CD4-positive, alpha-beta memory T cell (primary cell): Measurements from ENCODE around the gene TTC34. TPM values are rescaled to one million over a fixed set of nuclear protein-coding genes. Genes with fewer than 3 reads are reported as not detected.

Experiments
- CTCF ChIA-PET: fragments of 350-600 bp; sonication (Branson Sonifier 250); formaldehyde crosslinking; loops from one replicate; lab custom pipeline; 2021; ENCODE audit warnings: inconsistent platforms; ENCODE audit not compliant: partially characterized antibody; lab: Charles Lee
- POLR2A ChIA-PET: fragments of 350-600 bp; sonication (Branson Sonifier 250); formaldehyde crosslinking; loops from one replicate; lab custom pipeline; 2021; ENCODE audit not compliant: partially characterized antibody; lab: Charles Lee
- DNase-seq, 5 donors: peaks; one replicate each; pipeline versions ENCODE4 v3.0.0 to v3.0.0-alpha.2; 2020 to 2022; ENCODE audit warnings: mixed read lengths in 1 of 5
- H3K27ac ChIP-seq: one replicate; pipeline ENCODE4 v1.7.0; 2013; ENCODE audit warnings: low read depth, low read length
- H3K27me3 ChIP-seq: 2 replicates; pipeline ENCODE4 v1.7.0; 2013; ENCODE audit warnings: mild to moderate bottlenecking, low read length, moderate library complexity; ENCODE audit not compliant: insufficient read depth
- H3K36me3 ChIP-seq: 2 replicates; pipeline ENCODE4 v1.7.0; 2013; ENCODE audit warnings: mild to moderate bottlenecking, low read length, moderate library complexity; ENCODE audit not compliant: insufficient read depth
- H3K4me1 ChIP-seq: 2 replicates; pipeline ENCODE4 v1.7.0; 2013; ENCODE audit warnings: mild to moderate bottlenecking, low read length, moderate library complexity; ENCODE audit not compliant: insufficient read depth
- H3K4me3 ChIP-seq, 2 donors: one replicate each; pipeline ENCODE4 v1.7.0; 2013; ENCODE audit warnings: low read length in 2 of 2, mild to moderate bottlenecking in 1 of 2
- H3K9me3 ChIP-seq, 2 donors: one replicate each; pipeline ENCODE4 v1.7.0; 2013; ENCODE audit warnings: low read length in 2 of 2, control low read depth in 1 of 2; ENCODE audit not compliant: control insufficient read depth in 1 of 2
- H3K27ac Mint-ChIP-seq, 7 donors: one replicate each; pipeline ENCODE4 v1.8.0; 2020 to 2021; ENCODE audit warnings: mixed read lengths in 7 of 7, mild to moderate bottlenecking in 6 of 7, inconsistent platforms in 3 of 7, moderate library complexity in 3 of 7
- H3K27me3 Mint-ChIP-seq, 2 donors: one replicate each; pipeline ENCODE4 v1.8.0; 2020 to 2021; ENCODE audit warnings: mixed read lengths in 2 of 2
- H3K36me3 Mint-ChIP-seq, 2 donors: one replicate each; pipeline ENCODE4 v1.8.0; 2020 to 2021; ENCODE audit warnings: mixed read lengths in 2 of 2, inconsistent platforms in 1 of 2, mild to moderate bottlenecking in 1 of 2
- H3K4me1 Mint-ChIP-seq, 4 donors: one replicate each; pipeline ENCODE4 v1.8.0; 2020 to 2021; ENCODE audit warnings: mixed read lengths in 4 of 4, mild to moderate bottlenecking in 1 of 4
- H3K4me3 Mint-ChIP-seq, 8 donors: one replicate each; pipeline ENCODE4 v1.8.0; 2020 to 2021; ENCODE audit warnings: mixed read lengths in 8 of 8, mild to moderate bottlenecking in 7 of 8, moderate library complexity in 6 of 8, inconsistent platforms in 3 of 8
- H3K9me3 Mint-ChIP-seq, 8 donors: one replicate each; pipeline ENCODE4 v1.8.0; 2020 to 2021; ENCODE audit warnings: mixed read lengths in 8 of 8, mild to moderate bottlenecking in 5 of 8, inconsistent platforms in 3 of 8, moderate library complexity in 1 of 8
- intact Hi-C: fragments of 100-400 bp; cut with micrococcal nuclease; formaldehyde crosslinking; loops from one replicate; pipeline ENCODE4 v1.15.1; 2023
- polyA plus RNA-seq, 2 donors: library from polyadenylated mRNA; unstranded; fragments of 300-500 nt; fragmentation: Illumina TruSeq; gene quantifications; one replicate each; pipeline ENCODE4 v1.2.3, GENCODE V29; 2021
- total RNA-seq, 2 experiments: library from RNA; stranded (reverse); gene quantifications; one replicate each; pipeline ENCODE4 v1.2.3, GENCODE V29; 2021

The TTC34 gene
- total and polyA plus RNA-seq, 4 experiments from 2014 or later = 0.06 to 4.9 (median 4.8) TPM; not detected in 1

GRCh38 chr1:2821373-2821955, 20.0 kb upstream of the TTC34 start:
- Mint-ChIP-seq H3K36me3 (no peaks in the 10 kb centered on the region), H3K4me3 (no peak overlapping the region), H3K27me3 (peaks cover 1 to 11% of the 10 kb centered on the region in 2 donors), H3K9me3 (peaks cover 0 to 2% (median 0%) of the 10 kb centered on the region in 8 donors), H3K4me1 (no peaks in the 10 kb centered on the region), H3K27ac (no peak overlapping the region)
- no peak for DNase-seq
- H3K27ac ChIP-seq = no peak overlapping the region
- no peaks in the 10 kb centered on the region for H3K27me3 ChIP-seq
- H3K9me3 ChIP-seq = no peaks in the 10 kb centered on the region
- CTCF ChIA-PET = interaction anchor here (1.3 to 1.9 kb wide), 3 partner anchors 16 to 100 kb away, joined by 4 to 7 read pairs (median 5); no protein-coding TSS in a partner anchor
- POLR2A ChIA-PET = no interaction called here
- no peaks in the 10 kb centered on the region for H3K4me1 ChIP-seq
- intact Hi-C loops = loop anchor here (5.0 kb wide), 1 partner anchor 601 kb away; no protein-coding TSS in a partner anchor
- H3K4me3 ChIP-seq = no peak overlapping the region
- no peaks in the 10 kb centered on the region for H3K36me3 ChIP-seq

- Mint-ChIP-seq H3K4me1 (no peaks in the 10 kb centered on the region), H3K36me3 (no peaks in the 10 kb centered on the region), H3K27ac (no peak overlapping the region), H3K4me3 (no peak overlapping the region), H3K27me3 (peaks cover 1 to 11% of the 10 kb centered on the region in 2 donors), H3K9me3 (peaks cover 0 to 2% (median 0%) of the 10 kb centered on the region in 8 donors)
- no peaks in the 10 kb centered on the region for H3K27me3 ChIP-seq
- CTCF ChIA-PET = interaction anchor here (1.9 kb wide), 1 partner anchor 20 kb away, joined by 7 read pairs; no protein-coding TSS in a partner anchor
- no peak overlapping the region for H3K4me3 ChIP-seq
- DNase-seq = no peak
- POLR2A ChIA-PET = no interaction called here
- intact Hi-C loops = loop anchor here (5.0 kb wide), 1 partner anchor 601 kb away; no protein-coding TSS in a partner anchor
- H3K9me3 ChIP-seq = no peaks in the 10 kb centered on the region
- no peaks in the 10 kb centered on the region for H3K4me1 ChIP-seq
- H3K36me3 ChIP-seq = no peaks in the 10 kb centered on the region
- no peak overlapping the region for H3K27ac ChIP-seq
These were observed 19.4 kb upstream of the TTC34 start for GRCh38 chr1:2820731-2821372.

GRCh38 chr1:2819831-2820730, 18.6 kb upstream of the TTC34 start:
- no peaks in the 10 kb centered on the region for H3K36me3 ChIP-seq
- Mint-ChIP-seq H3K4me3 (no peak overlapping the region), H3K27ac (no peak overlapping the region), H3K27me3 (peaks cover 1 to 11% of the 10 kb centered on the region in 2 donors), H3K36me3 (no peaks in the 10 kb centered on the region), H3K9me3 (peaks cover 0 to 2% (median 0%) of the 10 kb centered on the region in 8 donors), H3K4me1 (no peaks in the 10 kb centered on the region)
- DNase-seq = no peak
- no peaks in the 10 kb centered on the region for H3K27me3 ChIP-seq
- H3K27ac ChIP-seq = no peak overlapping the region
- POLR2A ChIA-PET = no interaction called here
- no peaks in the 10 kb centered on the region for H3K4me1 ChIP-seq
- intact Hi-C loops = loop anchor here (5.0 kb wide), 1 partner anchor 602 kb away; no protein-coding TSS in a partner anchor
- no peak overlapping the region for H3K4me3 ChIP-seq
- CTCF ChIA-PET = no interaction called here
- no peaks in the 10 kb centered on the region for H3K9me3 ChIP-seq

- intact Hi-C loops = no loop called here
- Histone ChIP-seq H3K36me3 (no peaks in the 10 kb centered on the region), H3K4me3 (no peak overlapping the region), H3K27me3 (no peaks in the 10 kb centered on the region), H3K9me3 (no peaks in the 10 kb centered on the region), H3K4me1 (no peaks in the 10 kb centered on the region), H3K27ac (no peak overlapping the region)
- ChIA-PET POLR2A (no interaction called here), CTCF (no interaction called here)
- Mint-ChIP-seq H3K27me3 (peaks cover 1 to 11% of the 10 kb centered on the region in 2 donors), H3K36me3 (no peaks in the 10 kb centered on the region), H3K9me3 (peaks cover 0 to 2% (median 0%) of the 10 kb centered on the region in 8 donors), H3K4me1 (no peaks in the 10 kb centered on the region), H3K4me3 (no peak overlapping the region), H3K27ac (peak overlapping the region in 1 of 7 donors; percentile 67)
- no peak for DNase-seq
These were observed 17.9 kb upstream of the TTC34 start for GRCh38 chr1:2819429-2819828.

GRCh38 chr1:2817784-2818564, 16.5 kb upstream of the TTC34 start:
- H3K27me3 ChIP-seq = no peaks in the 10 kb centered on the region
- DNase-seq = no peak
- no peaks in the 10 kb centered on the region for H3K4me1 ChIP-seq
- peaks cover 0 to 1% (median 0%) of the 10 kb centered on the region in 8 donors for H3K9me3 Mint-ChIP-seq
- H3K27me3 Mint-ChIP-seq = peaks cover 0 to 4% of the 10 kb centered on the region in 2 donors
- intact Hi-C loops = no loop called here
- H3K36me3 ChIP-seq = no peaks in the 10 kb centered on the region
- ChIA-PET CTCF (no interaction called here), POLR2A (no interaction called here)
- H3K9me3 ChIP-seq = no peaks in the 10 kb centered on the region
- no peaks in the 10 kb centered on the region for H3K4me1 Mint-ChIP-seq
- no peak overlapping the region for H3K4me3 Mint-ChIP-seq
- H3K27ac ChIP-seq = no peak overlapping the region
- H3K27ac Mint-ChIP-seq = peak overlapping the region in 1 of 7 donors; percentile 44
- H3K4me3 ChIP-seq = no peak overlapping the region
- no peaks in the 10 kb centered on the region for H3K36me3 Mint-ChIP-seq

- no peaks in the 10 kb centered on the region for H3K4me1 Mint-ChIP-seq
- H3K27me3 Mint-ChIP-seq = peaks cover 0 to 7% of the 10 kb centered on the region in 2 donors
- peaks cover 0 to 3% (median 0%) of the 10 kb centered on the region in 8 donors for H3K9me3 Mint-ChIP-seq
- intact Hi-C loops = no loop called here
- H3K4me3 Mint-ChIP-seq = no peak overlapping the region
- H3K27ac ChIP-seq = no peak overlapping the region
- CTCF ChIA-PET = no interaction called here
- H3K27ac Mint-ChIP-seq = no peak overlapping the region
- no peaks in the 10 kb centered on the region for H3K4me1 ChIP-seq
- H3K4me3 ChIP-seq = no peak overlapping the region
- POLR2A ChIA-PET = no interaction called here
- no peaks in the 10 kb centered on the region for H3K36me3 Mint-ChIP-seq
- no peaks in the 10 kb centered on the region for H3K36me3 ChIP-seq
- no peak for DNase-seq
- no peaks in the 10 kb centered on the region for H3K27me3 ChIP-seq
- no peaks in the 10 kb centered on the region for H3K9me3 ChIP-seq
These were observed 15.3 kb upstream of the TTC34 start for GRCh38 chr1:2816786-2817185.
